Frontal cortex (tissue), 4 donors: ENCODE measurements around the gene DUSP5. TPM values are rescaled to one million over a fixed set of nuclear protein-coding genes. Genes with fewer than 3 reads are reported as not detected.

Experiments
- DNase-seq, 2 donors: peaks; one replicate each; pipeline ENCODE4 v3.0.0; 2012; ENCODE audit warnings: low spot score in 2 of 2
- FAIRE-seq: peaks from 2 replicates; lab custom pipeline; 2012; peaks lifted over from hg19 to GRCh38; lab: Jason Lieb, UNC
- total RNA-seq: library from RNA; depleted of rRNA; stranded (reverse); fragments of >200 nt; gene quantifications from one replicate; pipeline ENCODE4 v1.2.3, GENCODE V29; 2014
- donor health status: control.
- donor health status: control.
- donor health status: control.

DUSP5 gene
- total RNA-seq, 1 donor from 2014 or later = 2.0 TPM

DNA sequence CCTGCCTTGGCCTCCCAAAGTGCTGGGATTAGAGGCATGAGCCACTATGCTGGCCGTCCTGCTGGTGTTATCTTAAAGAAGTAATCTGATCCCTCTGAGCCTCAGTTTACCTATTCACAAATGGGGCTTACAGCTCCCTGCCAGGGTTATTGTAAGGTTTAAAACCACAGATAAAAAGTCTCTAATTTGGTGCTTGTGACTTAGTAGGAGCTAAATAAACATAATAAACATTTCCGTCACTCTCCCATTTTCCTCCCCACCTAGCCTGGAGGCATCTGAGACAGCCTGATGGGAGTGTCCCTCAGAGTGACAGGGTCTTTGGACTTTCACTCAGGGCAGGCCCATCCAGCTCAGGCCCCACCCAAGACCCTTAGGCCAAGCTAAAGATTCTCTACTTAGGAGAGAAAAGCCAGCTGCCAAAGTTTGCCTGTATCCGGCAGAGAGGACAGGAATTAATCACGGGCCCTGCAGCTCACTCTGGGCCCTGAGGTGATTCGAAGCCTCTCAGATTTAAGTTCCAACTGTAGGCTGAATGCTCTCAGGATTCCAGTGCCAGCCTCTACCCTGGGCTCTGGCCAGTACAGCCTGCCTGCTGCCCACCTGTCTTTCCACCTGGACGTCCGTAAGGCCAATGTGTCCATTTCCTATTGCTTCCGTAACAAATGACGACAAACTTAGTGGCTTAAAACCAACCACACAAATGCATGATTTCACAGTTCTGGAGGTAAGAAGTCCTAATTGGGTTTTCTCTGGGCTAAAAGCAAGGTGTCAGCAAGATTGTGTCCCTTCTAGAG is 21.8 kb upstream of the DUSP5 start:
- DNase-seq = no peak
- FAIRE-seq = no peak

DNA sequence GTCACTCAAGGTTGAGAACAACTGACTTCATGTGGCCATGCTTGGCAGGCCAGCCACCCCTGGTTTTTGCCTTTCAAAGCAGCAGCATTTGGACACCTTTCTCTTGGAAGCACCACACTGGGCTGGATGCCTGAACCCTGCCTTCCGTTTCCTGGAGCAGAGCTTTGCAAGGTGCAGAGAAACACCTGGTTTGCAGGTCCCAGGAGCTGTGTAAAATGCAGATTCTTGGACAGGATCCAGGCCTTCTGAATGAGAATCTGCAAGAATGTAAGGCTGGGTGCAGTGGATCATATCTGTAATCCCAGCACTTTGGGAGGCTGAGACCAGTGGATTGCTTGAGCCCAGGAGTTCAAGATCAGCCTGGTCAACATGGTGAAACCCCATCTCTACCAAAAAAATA is 18.0 kb upstream of the DUSP5 start:
- FAIRE-seq (no peak), DNase-seq (no peak)

DNA sequence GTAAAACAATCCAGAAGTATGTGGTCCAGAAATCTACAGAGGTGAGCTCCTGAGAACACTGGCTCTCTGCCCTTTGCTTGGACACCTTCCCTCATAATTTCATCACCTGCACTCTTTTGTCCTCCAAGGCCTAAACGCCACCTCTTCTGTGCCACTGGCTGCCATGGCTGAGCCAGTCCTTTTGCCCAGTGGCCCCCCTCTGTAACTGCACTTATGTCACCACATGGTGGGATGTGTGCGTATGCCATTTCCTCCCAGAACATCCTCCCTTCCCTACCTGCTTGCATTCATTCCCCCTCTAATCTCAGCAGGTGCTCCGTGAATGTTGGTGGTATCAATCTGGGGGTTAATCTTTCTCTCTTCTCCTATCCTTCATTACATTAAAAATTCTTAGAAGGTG is 17.3 kb upstream of the DUSP5 start:
- DNase-seq = no peak
- FAIRE-seq = no peak

DNA sequence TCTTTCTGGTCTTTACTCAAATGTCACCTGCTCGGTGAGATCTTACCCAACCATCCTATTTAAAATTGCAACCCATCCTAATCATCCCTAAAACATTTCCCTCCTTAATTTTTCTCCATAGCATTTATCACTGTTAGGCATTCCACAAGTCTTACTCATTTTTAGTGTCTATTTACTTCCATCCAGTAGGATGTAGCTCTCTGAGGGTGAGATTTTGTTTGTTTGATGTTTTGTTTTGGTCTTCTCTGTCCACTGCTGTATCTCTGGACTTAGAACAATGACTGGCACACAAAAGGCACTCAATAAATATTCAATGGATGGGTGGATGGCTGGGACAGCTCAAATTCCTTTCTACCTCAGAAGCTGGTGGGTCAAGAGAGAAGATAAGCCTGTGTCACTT is 15.8 kb upstream of the DUSP5 start:
- FAIRE-seq = no peak
- no peak for DNase-seq

DNA sequence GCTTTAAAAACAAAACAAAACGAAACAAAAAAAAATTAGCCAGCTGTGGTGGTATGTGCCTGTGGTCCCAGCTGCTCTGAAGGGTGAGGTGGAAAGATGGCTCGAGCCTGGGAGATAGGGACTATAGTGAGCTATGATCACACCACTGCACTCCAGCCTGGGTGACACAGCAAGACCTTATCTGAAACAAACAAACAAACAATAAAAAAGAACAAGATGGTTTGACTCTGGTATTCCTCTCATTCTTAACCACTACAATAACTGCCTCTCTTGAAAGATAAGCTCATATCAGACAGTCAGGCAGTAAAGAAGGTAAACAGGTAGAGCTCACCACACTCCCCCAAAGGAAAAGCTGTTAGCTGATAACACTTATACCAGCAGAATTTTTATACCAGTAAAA is 14.1 kb upstream of the DUSP5 start:
- DNase-seq (no peak), FAIRE-seq (no peak)

DNA sequence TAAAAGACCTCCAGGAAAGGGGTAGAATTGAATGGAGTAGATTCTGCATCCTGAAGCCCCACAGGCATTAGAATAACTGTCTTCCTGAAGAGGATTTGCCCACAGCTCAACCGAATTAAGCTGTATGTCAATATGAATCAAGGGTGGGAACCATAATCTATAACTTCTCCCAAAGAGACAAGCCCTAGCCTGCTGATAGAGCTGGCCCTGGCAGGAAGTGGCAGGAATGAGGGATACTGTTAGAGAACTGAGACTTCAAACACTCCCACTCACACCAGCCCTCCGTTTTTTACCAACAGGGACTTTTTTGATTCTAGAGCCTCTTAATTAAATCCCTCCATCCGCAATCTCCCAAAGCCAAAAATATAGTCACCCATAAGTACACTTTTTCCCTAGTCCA is 12.2 kb upstream of the DUSP5 start:
- FAIRE-seq = no peak
- DNase-seq = no peak

DNA sequence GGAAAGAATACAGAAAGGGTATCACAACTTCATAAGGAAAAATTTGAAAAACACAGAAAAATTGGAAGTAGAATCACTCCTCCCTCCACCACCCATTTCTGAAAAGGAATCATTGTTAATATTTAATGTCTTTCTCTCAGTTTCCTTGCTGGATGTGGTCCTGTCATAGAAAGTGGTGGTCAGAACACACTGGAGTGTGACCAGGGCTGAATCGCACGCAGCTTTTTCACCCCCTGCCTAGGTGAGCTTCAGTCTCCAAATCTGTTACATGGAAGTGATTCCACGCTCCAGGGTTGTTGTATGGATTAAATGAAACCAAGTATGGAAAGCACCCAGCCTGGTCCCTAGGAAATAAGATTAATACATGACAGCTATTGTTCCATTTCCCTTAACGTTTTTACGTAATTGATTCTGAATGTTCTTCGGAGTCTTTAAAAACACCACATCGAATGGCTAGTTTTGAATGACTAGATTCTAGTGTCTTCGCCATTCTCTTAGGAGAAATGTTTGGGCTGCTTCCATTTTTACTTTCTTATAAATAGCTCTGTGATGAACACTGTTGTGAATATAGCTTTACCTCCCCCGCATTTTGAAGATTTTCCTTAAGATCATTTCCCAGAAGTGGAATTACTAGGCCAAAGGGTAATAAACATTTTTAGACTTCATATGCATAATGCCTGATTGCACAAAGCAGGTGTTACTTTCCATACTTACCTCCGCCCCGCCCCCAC is 10.9 kb upstream of the DUSP5 start:
- FAIRE-seq = no peak
- DNase-seq = no peak

DNA sequence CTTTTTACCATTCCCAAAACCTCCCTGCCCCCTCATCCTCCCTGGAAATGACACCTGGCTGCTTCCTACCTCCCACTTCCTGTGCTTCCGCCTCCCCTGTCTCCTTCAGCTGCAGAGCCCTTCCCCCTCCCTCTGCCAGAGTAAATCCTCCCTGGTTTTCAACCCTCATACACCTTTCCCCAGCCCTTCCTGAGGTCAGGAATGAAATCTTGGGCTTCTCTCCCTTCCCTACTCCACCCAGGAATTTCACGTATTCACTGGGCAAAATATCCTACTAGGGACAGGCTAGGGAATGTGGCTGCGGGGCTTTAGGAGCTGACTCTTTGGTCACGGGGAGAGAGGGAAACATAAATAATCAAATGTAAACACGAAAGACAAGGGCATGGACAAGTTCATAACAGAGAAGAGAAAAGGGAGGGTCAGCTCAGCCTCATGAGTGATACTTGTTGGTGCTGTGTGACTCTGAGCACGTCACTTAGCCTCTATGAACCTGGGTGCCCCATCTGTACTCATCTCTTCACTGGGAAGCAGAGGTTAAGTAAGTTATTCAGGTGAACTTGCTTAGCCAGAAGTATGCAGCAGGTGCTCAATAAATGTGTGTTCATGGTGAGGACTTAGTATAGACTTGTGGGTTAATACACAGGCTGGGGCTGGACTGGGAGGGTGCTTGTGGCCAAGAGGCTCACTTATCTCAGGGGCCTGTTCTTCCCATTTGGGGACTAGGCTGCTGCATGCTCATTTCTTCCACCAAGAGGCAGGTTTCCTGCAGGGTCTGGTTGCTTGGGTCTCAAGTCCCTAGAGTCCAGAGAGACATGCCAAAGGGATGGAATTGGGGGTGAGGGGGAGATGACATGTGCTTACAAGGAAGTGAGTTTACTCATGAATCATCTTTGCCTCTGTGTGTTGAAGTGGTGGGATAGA is 10.0 kb upstream of the DUSP5 start:
- FAIRE-seq = no peak
- DNase-seq = no peak

DNA sequence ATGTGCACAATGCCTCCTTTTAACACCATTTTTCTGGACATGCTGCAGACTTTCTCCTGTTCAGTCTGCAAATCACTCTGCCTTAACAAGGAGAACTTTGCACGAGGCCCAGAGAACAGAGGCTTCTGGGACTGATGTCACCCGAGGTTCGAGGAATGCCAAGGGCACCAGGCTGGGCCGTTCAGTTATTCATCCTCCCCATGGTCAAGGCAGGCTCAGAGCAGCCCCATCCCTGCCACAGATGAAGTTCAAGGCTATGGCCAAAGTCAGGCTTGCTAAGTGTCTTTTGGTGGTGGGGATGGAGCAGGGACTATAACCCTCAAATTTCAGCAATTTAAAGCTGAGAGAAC is 9.4 kb upstream of the DUSP5 start:
- FAIRE-seq = no peak
- DNase-seq = no peak

DNA sequence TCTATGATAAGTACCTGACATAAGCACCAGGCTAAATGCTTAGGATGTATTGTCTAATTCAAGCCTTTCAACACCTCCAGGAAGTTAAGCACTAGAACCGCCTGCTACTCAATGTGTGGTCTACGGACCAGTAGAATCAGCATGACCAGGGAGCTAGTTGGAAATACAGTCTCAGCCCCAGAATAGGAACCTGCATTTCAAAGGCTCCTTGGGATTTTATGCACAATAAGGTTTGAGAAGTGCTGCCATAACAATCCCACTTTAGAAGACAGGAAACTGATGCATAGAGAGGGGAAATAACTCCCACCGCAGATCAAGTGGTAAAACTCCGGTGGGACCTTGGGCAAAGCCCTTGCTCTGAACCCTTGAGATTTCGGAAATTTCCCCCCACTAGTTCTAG is 8.8 kb upstream of the DUSP5 start:
- FAIRE-seq (no peak), DNase-seq (no peak)

DNA sequence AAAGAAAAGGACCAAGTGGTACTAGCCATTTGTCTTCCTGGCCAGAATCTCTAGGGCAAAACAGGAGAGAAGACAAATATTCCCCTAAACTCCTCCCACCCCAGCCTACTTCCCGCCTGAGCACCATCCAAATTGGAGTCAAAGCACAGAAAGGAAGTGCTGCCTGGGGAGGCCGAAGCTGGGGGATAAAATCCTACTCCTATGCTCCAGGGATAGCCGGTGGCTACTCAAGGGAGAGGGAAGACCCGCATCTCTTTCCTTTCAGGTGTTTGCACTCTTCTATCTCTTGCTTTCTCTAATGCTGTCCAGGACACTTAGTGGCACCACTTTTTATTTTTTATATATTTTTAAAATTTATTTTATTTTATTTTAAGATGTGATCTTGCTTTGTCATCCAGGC is 7.1 kb upstream of the DUSP5 start:
- FAIRE-seq (no peak), DNase-seq (no peak)

DNA sequence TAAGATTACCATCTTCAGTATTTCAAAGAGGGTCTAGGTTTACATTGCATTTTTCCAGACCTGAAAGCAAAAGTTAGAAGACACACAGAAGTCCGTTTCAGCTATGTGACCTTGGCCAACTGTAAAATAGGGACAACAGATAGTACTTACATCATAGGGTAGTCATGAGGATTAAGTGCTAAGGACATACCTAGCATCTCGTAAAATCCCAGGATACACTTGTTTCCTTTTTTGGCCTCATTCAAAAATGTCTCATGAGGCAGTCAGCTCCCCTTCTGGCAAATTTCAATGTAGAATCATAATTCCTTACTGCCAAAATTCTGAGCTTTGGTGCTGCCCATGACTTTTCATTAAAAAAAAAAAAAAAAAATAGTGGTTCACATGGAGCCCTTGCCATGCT is 6.4 kb upstream of the DUSP5 start:
- no peak for DNase-seq
- FAIRE-seq = no peak

DNA sequence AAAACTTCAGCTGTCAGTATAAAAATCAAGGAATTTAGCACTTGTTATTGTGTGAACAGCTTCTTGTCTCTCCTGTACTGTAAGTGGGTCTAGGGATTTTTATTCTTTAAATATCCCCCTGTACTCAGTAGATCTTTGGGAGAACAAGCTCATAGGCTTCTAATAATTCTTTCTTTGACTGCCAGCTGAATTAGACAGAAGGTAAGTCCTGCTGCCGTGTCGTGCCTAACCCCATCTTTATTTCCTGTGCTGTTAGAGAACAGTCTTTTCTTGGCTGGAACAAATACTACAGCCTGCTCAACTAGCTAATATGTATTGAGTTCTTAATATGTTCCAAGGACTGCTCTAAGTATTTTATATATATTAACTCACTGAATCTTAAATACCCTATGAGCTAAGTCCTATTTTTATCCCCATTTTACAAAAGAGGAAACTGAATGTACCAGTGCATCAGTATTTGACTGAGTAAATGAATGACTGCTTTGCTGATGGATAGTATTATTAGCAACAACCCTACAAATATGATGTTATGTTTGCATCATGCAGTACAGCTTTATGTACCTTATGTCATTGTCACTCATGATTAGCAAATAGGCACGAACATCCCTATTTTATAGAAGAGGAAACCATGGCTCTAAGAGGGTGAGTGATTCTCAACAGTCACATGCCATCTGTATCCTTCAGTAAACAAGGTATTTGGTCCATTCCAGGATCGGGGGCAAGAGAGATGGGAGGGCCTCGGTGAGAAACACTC is 5.5 kb upstream of the DUSP5 start:
- DNase-seq (no peak), FAIRE-seq (no peak)

DNA sequence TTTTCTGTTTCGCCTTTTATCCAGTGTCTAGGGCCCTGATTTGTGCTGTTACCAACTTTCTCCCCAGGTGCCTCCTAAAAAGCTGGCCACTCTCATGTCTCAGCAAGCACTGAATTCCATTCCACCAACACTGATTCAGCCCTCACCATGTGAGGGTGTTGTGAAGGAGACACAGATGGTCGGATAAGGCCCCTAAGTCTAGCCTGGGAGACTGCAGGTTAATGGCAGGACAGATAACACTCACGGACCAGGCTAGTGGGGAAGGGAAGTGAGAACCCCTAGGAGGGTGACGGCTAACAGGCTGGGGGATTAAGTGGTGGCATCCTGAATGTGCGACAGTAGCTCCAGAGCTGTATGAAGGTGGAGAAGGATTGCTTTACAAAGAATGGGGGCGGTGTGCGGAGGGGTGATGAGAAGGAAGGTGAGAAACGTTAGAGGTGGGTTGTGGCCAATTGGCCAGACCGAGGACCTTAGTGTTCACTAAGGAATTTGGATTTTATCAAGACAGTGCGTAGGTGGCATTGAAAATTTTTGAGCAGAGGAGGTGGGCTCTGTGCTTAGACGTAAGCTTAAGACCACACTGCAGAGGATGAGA is 3.8 kb upstream of the DUSP5 start:
- FAIRE-seq = no peak

DNA sequence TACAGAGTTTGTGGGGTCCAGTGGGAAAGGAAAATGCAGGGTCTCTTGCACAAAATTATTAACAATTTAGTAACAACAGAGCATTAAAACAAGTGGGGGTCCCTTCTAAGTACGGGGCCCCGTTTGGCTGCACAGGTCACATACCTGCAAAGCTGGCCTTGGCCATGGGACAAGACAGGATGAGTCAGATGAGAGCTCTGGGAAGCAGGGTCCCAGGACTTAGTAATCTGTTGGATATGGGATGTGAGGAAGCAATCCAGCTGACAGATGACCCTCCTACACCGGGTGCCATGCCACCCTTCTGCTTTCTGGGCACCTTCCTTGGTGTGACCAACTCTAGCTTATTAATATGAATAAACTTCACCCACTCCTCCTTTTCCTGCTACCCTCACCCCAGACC is 3.2 kb upstream of the DUSP5 start:
- DNase-seq = no peak
- no peak for FAIRE-seq

More for the DNA sequence above, 3.8 kb upstream of the DUSP5 start:
- no peak for DNase-seq

DNA sequence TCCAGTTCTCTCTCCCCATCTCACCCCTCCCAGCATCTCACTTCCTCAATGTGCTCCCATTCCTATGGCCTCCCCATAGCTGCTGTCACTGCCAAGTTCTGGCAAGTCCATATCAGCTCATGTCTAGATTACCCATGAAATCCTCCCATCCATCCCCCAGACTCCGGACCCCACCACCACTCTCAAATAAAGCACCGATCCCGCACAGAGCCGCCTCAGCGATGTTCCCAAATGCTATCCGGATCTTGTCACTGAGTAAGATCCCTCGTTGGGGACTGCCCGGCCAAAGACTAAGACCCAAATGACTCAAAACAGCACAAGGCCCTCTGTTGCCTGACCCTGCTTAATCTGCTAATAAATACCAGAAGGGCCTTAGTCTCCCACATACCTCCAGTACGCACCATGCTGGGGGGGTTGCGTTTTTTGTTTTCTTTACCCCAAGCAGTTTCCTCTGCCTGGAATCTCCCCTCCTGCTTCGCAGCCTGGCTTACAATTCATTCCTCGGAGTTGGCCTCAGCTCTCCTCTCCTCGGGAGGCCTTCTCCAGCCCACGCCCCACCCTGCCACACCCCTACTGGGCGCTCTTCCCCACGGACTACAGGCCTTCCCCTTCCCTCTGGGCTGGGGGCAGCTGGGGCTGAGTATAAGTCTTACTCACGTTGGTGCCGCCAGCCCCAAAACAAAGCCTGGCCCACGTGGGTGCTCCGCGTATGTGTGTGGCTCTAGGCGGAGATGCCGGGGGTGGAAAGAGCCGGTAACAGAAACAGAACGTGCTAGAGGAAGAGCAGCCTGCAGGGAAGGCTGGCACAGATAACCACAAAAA is 1.8 kb upstream of the DUSP5 start:
- DNase-seq (peak in 1 of 2 donors; percentile 65), FAIRE-seq (no peak)

DNA sequence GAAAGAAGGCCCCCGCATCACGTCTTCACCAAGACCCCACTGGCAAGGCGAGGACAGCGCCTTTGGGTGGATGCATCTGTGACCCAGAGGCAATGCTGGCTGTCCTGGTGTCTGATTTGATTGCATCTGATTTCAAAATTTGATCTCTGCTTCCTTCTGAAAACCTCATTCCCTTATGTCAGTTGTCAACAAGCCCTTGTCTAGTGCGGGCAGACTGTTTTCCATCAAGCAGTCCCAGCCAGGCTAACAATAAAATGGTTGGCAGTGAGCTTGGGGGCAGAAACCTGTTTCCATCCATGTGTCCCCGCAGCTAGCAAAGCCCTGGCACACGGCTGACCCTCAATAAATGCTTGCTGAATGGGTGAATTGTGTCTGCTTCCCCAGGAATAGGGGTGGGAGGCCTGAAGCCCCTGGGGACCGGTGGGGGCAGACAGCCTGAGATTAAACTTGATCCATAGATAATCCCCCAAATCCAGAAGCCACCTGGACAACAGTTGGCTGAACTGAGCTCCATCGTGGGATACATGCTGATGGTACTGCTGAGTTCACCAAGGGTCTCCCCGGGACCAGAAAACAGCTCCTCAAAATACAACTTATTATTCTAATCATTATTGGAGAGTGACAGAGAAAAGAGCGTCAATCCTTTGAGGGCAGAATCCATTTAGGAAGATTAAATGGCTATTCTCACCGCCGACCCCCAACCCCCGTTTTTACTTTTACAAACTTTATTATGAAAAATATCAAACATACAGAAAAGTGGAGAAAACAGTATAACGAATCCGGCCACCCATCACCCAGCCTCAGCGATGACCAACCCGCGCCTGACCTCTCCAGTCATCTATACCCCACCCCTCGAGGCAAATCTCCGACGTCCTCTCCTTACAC is 912 bp upstream of the DUSP5 start:
- DNase-seq = no peak
- no peak for FAIRE-seq
